IPS-15b (cell line): ENCODE measurements around the gene SALL1.

Experiments
- H3K27me3 ChIP-seq: one replicate; pipeline ENCODE4 v1.6.1; 2013; ENCODE audit warnings: low read length; ENCODE audit not compliant: control insufficient read depth, insufficient read depth
- H3K36me3 ChIP-seq: one replicate; pipeline ENCODE4 v1.6.1; 2013; ENCODE audit warnings: low read length; ENCODE audit not compliant: control insufficient read depth, insufficient read depth
- H3K4me1 ChIP-seq: one replicate; pipeline ENCODE4 v1.6.1; 2013; ENCODE audit warnings: mild to moderate bottlenecking, low read length; ENCODE audit not compliant: control insufficient read depth, insufficient read depth
- H3K4me3 ChIP-seq: one replicate; pipeline ENCODE4 v1.5.1; 2013; ENCODE audit warnings: low read depth, low read length
- H3K9ac ChIP-seq: one replicate; pipeline ENCODE4 v1.6.1; 2013; ENCODE audit warnings: low read depth, mild to moderate bottlenecking, low read length
- H3K9me3 ChIP-seq: one replicate; pipeline ENCODE4 v1.6.1; 2013; ENCODE audit warnings: mild to moderate bottlenecking, low read length; ENCODE audit not compliant: control insufficient read depth, insufficient read depth

SALL1 gene

GRCh38 chr16:51097729-51098128 lies 53.3 kb downstream of the SALL1 start:
- H3K27me3 ChIP-seq, result peaks cover 4% of the 10 kb centered on the region
- H3K4me3 ChIP-seq, result no peak overlapping the region
- H3K9ac ChIP-seq, result no peak overlapping the region
- peaks cover 3% of the 10 kb centered on the region for H3K4me1 ChIP-seq
- H3K36me3 ChIP-seq, result no peaks in the 10 kb centered on the region
- H3K9me3 ChIP-seq, result no peaks in the 10 kb centered on the region

DNA sequence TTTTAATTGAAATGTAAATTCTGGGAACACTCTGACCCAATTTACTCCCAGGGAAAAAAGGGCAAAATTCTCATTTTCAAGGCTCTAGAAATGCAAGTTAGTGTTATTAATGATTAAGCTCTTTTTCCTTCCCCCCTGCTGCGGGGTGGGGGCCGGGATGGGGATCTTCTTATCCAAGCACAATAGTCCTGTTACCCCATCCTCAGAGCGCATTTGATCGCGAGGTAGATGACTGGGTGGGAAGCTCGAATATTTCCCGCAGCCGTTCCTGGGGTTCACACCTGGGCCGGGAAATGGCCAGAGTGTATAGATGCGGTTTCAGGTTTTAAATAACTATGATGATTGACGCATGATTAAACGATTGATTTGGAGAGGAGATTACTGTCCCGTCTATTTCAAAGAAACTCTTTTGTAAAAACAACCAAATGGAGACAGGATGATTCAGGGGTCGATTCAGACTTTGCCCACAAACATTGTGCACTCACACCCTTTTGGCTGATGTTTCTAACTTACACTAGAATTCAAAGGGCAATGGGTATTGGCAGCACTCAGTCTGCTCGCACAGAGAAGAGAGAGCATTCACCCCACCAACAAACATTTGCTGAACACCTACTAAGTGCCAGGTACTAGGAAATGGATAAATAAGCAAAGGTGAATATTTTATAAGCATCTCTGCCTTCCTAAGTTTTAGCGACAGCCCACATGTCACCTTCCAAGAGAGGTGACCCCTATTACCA lies 55.0 kb downstream of the SALL1 start:
- Histone ChIP-seq H3K4me1 (peaks cover 3% of the 10 kb centered on the region), H3K27me3 (peaks cover 4% of the 10 kb centered on the region), H3K4me3 (peak overlapping the region; percentile 6), H3K36me3 (no peaks in the 10 kb centered on the region), H3K9ac (no peak overlapping the region), H3K9me3 (no peaks in the 10 kb centered on the region)

DNA sequence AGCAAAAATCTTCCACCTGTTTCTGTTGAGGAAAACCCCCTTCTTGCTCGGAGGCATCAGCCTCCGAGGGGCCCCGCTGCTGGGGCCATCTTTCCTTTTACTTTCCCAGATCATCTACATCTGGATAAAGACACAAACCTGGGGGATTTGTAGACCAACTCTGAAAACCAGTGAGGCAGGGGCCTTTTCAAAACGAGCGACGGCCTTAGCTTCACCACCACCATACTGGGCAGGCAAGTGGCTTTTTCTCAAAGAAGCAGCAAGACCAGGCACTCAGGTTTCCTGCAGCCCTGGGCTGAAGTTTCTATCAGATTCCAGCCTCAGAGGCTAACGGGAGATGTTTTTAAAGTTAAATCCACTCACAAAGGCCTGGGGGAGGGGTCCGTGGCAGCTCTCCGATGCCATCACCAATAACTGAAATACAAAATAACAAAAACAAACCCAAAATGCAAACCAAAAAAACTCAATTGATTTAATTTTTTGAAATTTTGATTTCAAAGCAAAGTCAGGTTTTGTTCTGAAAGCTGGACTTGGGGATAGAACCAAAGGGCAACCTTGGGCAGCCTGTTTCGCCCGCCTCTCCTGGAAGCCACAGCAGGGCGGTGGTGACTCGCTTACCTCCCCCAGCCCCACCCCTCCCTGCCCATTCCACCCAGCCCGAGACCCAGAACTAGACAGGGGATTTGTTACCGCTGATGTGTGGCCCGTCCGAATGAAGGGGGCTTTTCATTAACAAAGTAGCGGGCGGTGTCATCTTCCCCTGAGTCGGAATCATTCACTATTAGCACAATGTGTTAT lies 55.8 kb downstream of the SALL1 start:
- H3K27me3 ChIP-seq, result peaks cover 4% of the 10 kb centered on the region
- H3K36me3 ChIP-seq, result no peaks in the 10 kb centered on the region
- no peak overlapping the region for H3K9ac ChIP-seq
- no peak overlapping the region for H3K4me3 ChIP-seq
- H3K9me3 ChIP-seq, result no peaks in the 10 kb centered on the region
- peaks cover 3% of the 10 kb centered on the region for H3K4me1 ChIP-seq

DNA sequence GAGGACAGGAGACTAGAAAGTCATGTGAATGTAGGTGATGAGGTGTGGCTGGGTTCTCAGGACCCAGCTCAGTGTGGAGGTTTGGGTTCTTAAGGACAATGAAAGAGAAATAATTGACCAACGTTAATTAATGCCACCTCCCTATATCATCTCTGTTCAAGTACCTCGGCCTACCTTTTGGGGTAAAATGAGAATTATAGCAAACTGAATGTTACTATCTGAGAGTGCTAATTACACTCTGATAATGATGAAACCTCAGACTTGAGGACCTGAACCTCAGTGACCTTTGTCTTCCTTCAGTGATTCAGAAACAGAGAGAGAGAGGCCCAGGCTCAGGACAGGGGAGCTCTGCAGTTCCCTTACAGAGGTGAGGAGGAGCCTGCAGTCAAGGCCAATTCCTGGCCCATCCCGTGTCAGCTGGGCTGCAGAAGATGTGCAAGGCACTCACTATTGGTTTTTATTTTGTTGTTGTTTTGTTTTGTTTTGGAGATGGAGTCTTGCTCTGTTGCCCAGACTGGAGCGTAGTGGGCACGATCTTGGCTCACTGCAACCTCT lies 57.3 kb downstream of the SALL1 start:
- Histone ChIP-seq H3K36me3 (no peaks in the 10 kb centered on the region), H3K27me3 (peaks cover 4% of the 10 kb centered on the region), H3K9ac (no peak overlapping the region)

More for the DNA sequence above, 57.3 kb downstream of the SALL1 start:
- Histone ChIP-seq H3K4me1 (peaks cover 3% of the 10 kb centered on the region), H3K9me3 (no peaks in the 10 kb centered on the region), H3K4me3 (no peak overlapping the region)
